SU-DHL-6 (cell line): ENCODE measurements around the gene FAAH.
"Not testable (repeated sequence)": the region's sequence is repeated elsewhere in the genome, so short reads cannot be mapped to it uniquely, and the experiment has no call there.

ENCODE experiments used
- H2AFZ ChIP-seq: fragments of 200-600 bp; sonication (generic); 2 replicates; pipeline ENCODE4 v1.6.1; 2014; ENCODE audit warnings: low read depth, mild to moderate bottlenecking, moderate library complexity, mixed read lengths, antibody characterized with exemption, low read length; ENCODE audit not compliant: severe bottlenecking
- H3F3A ChIP-seq: fragments of 200-600 bp; shearing (Covaris generic); 2 replicates; pipeline ENCODE4 v1.6.0; 2016; ENCODE audit warnings: antibody characterized with exemption, mild to moderate bottlenecking; ENCODE audit not compliant: insufficient read depth
- H3K27ac ChIP-seq: fragments of 200-600 bp; sonication (generic); 2 replicates; pipeline ENCODE4 v1.5.1; 2016; ENCODE audit warnings: low read depth, mild to moderate bottlenecking, low read length, moderate library complexity, mixed read lengths
- H3K27me3 ChIP-seq: fragments of 200-600 bp; sonication (generic), shearing (Covaris generic); 2 replicates; pipeline ENCODE4 v1.6.0; 2014; ENCODE audit warnings: mild to moderate bottlenecking, low read length
- H3K36me3 ChIP-seq: fragments of 200-600 bp; sonication (generic); 2 replicates; pipeline ENCODE4 v1.6.1; 2014; ENCODE audit warnings: mild to moderate bottlenecking, low read length, mixed read lengths
- H3K4me2 ChIP-seq: fragments of 300-600, 200-600 bp; shearing (Covaris generic), sonication (generic); 2 replicates; pipeline ENCODE4 v1.6.0; 2014; ENCODE audit warnings: low read length, low read depth, mild to moderate bottlenecking; ENCODE audit not compliant: poor library complexity, severe bottlenecking
- H3K4me3 ChIP-seq: fragments of 200-600 bp; sonication (generic); 2 replicates; pipeline ENCODE4 v1.5.1; 2014; ENCODE audit warnings: antibody characterized with exemption, low read length, mild to moderate bottlenecking, mixed read lengths; ENCODE audit not compliant: insufficient read depth, poor library complexity, severe bottlenecking
- H3K79me2 ChIP-seq: fragments of 200-600 bp; sonication (generic); 2 replicates; pipeline ENCODE4 v1.6.1; 2014; ENCODE audit warnings: mild to moderate bottlenecking, low read length, moderate library complexity; ENCODE audit not compliant: insufficient read depth
- H3K9ac ChIP-seq: fragments of 200-600 bp; sonication (generic); 2 replicates; pipeline ENCODE4 v1.7.0; 2014; ENCODE audit warnings: mild to moderate bottlenecking, low read length
- H3K9me2 ChIP-seq: fragments of 200-600 bp; sonication (generic); replicated peaks from 2 replicates; pipeline ENCODE4 v1.6.1; 2014; ENCODE audit warnings: low read length; ENCODE audit not compliant: insufficient read depth
- H3K9me3 ChIP-seq: fragments of 200-600 bp; sonication (generic); 2 replicates; pipeline ENCODE4 v1.6.1; 2014; ENCODE audit warnings: low read length, mixed read lengths; ENCODE audit not compliant: insufficient read depth
- H4K20me1 ChIP-seq: fragments of 200-600 bp; sonication (generic); 2 replicates; pipeline ENCODE4 v1.6.1; 2014; ENCODE audit warnings: low read depth, mild to moderate bottlenecking, antibody characterized with exemption, low read length, moderate library complexity, mixed read lengths
- CTCF ChIP-seq: fragments of 200-600 bp; sonication (generic); IDR thresholded peaks from one replicate; pipeline ENCODE4 v1.5.1; 2017; ENCODE audit warnings: antibody characterized with exemption, mild to moderate bottlenecking, low read length, moderate library complexity; ENCODE audit not compliant: insufficient read depth, poor library complexity, severe bottlenecking
- EZH2phosphoT487 ChIP-seq: fragments of 200-600 bp; sonication (generic), shearing (Covaris generic); conservative IDR thresholded peaks from 2 replicates; pipeline ENCODE4 v1.6.1; 2018; ENCODE audit warnings: mild to moderate bottlenecking, antibody characterized with exemption, low read length, moderate library complexity, mixed read lengths

FAAH gene

GRCh38 chr1:46352363-46352762 is 41.8 kb upstream of the FAAH start:
- Histone ChIP-seq H3K9ac (no peak overlapping the region), H3K27ac (no peak overlapping the region), H3K79me2 (peaks cover 9% of the 10 kb centered on the region; the same call in 1 of the 2 replicates), H3K27me3 (no peaks in the 10 kb centered on the region), H3F3A (peaks cover 4% of the 10 kb centered on the region; the same call in 1 of the 2 replicates), H3K4me3 (no peak overlapping the region), H3K4me2 (no peak overlapping the region), H3K36me3 (peaks cover 31% of the 10 kb centered on the region), H3K9me3 (no peaks in the 10 kb centered on the region), H4K20me1 (no peaks in the 10 kb centered on the region), H2AFZ (no peak overlapping the region), H3K9me2 (no peaks in the 10 kb centered on the region)
- TF ChIP-seq EZH2phosphoT487 (no peak), CTCF (no peak)

DNA sequence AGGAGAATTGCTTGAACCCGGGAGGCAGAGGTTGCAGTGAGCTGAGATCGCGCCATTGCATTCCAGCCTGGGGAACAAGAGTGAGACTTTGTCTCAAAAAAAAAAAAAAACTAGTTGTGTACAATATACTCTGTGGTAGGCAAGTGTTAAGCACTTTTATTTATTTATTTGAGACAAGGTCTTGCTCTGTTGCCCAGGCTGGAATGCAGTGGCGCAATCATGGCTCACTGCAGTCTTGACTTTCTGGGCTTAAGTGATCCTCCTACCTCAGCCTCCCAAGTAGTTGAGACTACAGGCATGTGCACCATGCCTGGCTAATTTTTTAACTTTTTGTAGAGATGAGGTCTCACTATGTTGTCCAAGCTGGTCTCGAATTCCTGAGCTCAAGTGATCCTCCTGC is 38.2 kb upstream of the FAAH start:
- not testable (repeated sequence) for H3K79me2 ChIP-seq, H2AFZ ChIP-seq, H4K20me1 ChIP-seq, H3K9me2 ChIP-seq, H3K4me3 ChIP-seq, H3K27ac ChIP-seq, H3K9me3 ChIP-seq, H3K9ac ChIP-seq, H3F3A ChIP-seq, H3K27me3 ChIP-seq, H3K4me2 ChIP-seq
- peaks cover 22% of the 10 kb centered on the region; the same call in 1 of the 2 replicates for H3K36me3 ChIP-seq

DNA sequence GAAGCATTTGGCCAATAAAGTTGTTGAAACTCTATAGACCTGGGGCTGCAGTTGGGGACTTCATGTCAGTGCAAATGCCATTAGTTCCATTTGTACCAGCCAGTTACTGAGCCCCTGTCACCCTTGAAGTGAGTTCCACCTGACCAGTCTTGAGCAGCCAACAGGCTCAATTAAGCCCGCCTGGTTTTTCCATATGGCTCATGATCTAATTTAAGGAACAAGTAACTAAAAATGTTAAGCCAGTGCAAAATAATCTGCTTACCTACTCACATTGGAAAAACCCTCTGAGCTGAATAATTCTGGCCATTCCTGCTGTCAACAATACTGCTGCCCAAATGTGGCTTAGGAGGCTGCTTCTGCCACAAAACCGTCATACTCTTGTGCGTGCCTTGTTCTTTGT is 32.0 kb upstream of the FAAH start:
- Histone ChIP-seq H2AFZ (no peak overlapping the region), H3F3A (no peaks in the 10 kb centered on the region), H3K9me2 (no peaks in the 10 kb centered on the region), H4K20me1 (no peaks in the 10 kb centered on the region), H3K4me2 (no peak overlapping the region), H3K4me3 (no peak overlapping the region), H3K27me3 (no peaks in the 10 kb centered on the region), H3K79me2 (no peaks in the 10 kb centered on the region), H3K9ac (no peak overlapping the region), H3K27ac (no peak overlapping the region), H3K36me3 (peaks cover 22% of the 10 kb centered on the region; the same call in 1 of the 2 replicates), H3K9me3 (no peaks in the 10 kb centered on the region)
- no peak for TF ChIP-seq EZH2phosphoT487
- TF ChIP-seq CTCF: no peak

DNA sequence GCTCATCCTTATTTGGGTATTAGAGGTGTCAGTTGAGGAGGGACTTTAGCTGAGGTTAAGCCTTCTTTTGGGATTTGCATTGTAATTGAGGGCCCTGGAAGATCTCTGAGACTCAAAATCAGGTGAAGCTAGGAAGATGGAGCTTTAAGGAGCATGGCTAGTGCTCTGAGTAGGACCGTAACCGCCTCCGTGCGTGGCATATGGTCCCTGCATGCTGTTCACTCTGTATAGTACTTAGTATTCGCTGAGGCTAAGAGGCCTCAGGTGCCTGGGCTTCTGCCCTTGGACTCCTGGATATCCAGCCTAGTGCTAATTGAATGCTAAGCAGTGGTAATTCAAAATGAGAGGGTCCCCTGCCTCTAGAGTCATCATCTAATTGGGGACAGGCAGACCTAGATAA is 31.0 kb upstream of the FAAH start:
- H3K9ac ChIP-seq: no peak overlapping the region
- H4K20me1 ChIP-seq: no peaks in the 10 kb centered on the region
- no peak overlapping the region for H3K4me2 ChIP-seq
- no peak overlapping the region for H2AFZ ChIP-seq
- H3K27ac ChIP-seq: no peak overlapping the region
- TF ChIP-seq CTCF (no peak), EZH2phosphoT487 (no peak)
- no peaks in the 10 kb centered on the region for H3K79me2 ChIP-seq
- H3K27me3 ChIP-seq: no peaks in the 10 kb centered on the region
- H3K4me3 ChIP-seq: no peak overlapping the region
- no peaks in the 10 kb centered on the region for H3K9me2 ChIP-seq
- no peaks in the 10 kb centered on the region for H3F3A ChIP-seq
- H3K36me3 ChIP-seq: peaks cover 20% of the 10 kb centered on the region; the same call in 1 of the 2 replicates
- H3K9me3 ChIP-seq: no peaks in the 10 kb centered on the region
